Measurements from ENCODE around the gene DUOX1.

The DUOX1 gene

DNA sequence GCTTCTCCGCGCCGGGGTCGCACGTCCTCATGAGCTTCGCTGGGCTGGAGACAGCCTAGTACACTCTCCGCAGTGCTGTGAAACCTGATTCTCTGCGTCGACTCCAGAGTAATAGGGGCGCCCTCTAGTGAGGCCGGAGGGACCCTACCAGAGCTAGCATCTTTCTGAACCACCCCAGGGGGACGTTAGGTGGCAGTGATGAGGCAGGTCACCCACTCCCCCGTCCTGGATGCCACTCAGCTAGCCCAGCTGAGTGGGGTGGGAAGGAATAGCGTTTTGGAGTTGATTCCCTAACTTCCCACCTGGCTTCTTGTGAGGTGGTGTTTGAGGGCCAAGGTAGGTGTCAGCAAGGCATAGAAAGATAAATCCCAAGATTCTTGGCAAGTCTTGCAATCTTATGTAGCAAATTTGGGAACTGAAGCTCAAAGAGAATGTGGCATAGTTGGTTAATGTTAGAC lies 11.6 kb upstream of the DUOX1 start:
- TF ChIP-seq, protein P1, sequence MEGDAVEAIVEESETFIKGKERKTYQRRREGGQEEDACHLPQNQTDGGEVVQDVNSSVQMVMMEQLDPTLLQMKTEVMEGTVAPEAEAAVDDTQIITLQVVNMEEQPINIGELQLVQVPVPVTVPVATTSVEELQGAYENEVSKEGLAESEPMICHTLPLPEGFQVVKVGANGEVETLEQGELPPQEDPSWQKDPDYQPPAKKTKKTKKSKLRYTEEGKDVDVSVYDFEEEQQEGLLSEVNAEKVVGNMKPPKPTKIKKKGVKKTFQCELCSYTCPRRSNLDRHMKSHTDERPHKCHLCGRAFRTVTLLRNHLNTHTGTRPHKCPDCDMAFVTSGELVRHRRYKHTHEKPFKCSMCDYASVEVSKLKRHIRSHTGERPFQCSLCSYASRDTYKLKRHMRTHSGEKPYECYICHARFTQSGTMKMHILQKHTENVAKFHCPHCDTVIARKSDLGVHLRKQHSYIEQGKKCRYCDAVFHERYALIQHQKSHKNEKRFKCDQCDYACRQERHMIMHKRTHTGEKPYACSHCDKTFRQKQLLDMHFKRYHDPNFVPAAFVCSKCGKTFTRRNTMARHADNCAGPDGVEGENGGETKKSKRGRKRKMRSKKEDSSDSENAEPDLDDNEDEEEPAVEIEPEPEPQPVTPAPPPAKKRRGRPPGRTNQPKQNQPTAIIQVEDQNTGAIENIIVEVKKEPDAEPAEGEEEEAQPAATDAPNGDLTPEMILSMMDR (IDR thresholded peaks at IDR 0.05; ENCODE audit: insufficient read depth, missing control alignments): peak; percentile 100
- DNase-seq (ENCODE audit: insufficient read length, low spot score) (peak; percentile 98), FAIRE-seq (peak; percentile 21)

DNA sequence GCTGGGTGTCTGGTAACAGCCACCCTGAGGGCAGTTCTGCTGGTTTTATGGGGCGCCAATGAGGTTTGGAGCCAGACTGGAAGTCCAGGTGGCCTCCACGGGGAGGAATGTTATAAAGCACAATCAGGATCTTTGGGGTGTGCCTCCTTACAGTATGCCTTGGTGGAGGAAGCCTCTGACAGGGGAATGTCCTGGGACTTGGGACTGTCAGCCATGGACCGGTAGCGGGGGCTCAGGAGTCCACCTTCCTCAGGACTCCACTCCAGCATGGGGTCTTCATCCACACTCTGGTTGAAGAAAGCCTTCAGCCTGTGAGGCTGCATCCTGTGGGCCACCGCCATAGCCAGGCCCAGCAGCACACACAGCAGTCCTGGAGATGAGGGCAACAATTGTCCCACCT lies 10.8 kb upstream of the DUOX1 start:
- FAIRE-seq: no peak
- DNase-seq (ENCODE audit: insufficient read length, low spot score): no peak
- TF ChIP-seq, protein P1 (IDR thresholded peaks at IDR 0.05; ENCODE audit: insufficient read depth, missing control alignments): no peak

DNA sequence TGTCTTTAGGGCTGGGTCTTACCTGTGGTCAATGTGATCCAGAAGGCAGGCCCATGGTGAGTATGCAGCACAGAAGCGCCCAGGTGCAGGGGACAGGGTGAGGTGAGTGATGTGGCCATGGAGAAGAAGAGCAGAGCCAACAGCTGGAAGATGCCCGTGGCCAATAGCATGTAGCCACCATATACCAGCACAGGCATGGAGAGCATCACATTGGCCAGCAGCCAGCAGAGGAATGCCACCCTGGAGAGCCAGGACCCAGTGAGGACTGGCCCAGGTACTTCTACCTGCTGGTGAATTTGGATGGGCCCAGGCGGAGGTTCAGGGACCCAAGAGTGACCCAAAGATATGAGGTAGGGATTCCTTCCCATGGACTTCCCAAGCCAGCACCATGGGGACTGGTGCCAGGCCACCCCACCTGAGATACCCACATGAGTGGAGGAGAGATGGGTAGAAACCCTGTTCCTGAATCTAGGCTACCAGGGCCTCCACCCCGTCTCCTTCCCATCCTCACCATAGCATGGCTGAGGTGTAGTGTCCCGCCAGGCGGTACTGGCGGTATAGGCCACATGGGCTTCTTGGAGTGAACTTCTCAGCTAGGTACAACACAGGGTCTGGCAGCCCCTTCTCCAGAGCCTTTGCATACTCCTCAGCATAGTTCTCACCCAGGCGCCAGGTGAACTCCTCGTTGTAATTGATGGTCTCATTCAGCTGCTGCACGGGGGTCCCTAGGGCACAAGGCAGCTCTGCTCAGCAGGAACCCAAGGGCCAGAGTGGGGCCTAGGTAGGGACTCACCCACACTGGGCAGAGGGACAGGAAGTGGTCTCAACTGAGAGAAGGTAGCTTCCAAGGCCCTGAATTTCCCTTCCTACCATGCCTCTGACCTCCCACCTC lies 9.5 kb upstream of the DUOX1 start:
- FAIRE-seq (no peak), DNase-seq (ENCODE audit: insufficient read length, low spot score) (no peak)
- TF ChIP-seq, protein P1 (IDR thresholded peaks at IDR 0.05; ENCODE audit: insufficient read depth, missing control alignments): no peak

DNA sequence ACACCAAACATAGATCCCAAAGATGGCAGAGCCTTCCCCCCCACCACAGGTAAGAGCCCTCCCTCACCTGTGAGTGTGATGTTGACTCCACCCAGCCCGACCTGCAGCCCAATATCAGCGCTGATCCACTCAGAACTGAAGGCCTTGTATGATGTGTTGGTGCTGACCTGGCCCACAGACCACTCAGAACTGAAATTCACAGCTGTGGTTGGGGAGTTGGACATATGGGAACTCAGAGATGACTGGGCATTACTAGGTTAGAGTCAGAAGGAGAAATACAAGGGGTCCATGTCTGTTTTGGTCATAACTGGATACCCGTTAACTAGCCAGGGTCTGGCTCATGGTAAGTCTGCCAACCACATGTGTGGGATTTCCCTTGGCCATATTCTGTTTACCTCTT lies 8.8 kb upstream of the DUOX1 start:
- TF ChIP-seq, protein P1 (IDR thresholded peaks at IDR 0.05; ENCODE audit: insufficient read depth, missing control alignments): no peak
- FAIRE-seq (no peak), DNase-seq (ENCODE audit: insufficient read length, low spot score) (no peak)

DNA sequence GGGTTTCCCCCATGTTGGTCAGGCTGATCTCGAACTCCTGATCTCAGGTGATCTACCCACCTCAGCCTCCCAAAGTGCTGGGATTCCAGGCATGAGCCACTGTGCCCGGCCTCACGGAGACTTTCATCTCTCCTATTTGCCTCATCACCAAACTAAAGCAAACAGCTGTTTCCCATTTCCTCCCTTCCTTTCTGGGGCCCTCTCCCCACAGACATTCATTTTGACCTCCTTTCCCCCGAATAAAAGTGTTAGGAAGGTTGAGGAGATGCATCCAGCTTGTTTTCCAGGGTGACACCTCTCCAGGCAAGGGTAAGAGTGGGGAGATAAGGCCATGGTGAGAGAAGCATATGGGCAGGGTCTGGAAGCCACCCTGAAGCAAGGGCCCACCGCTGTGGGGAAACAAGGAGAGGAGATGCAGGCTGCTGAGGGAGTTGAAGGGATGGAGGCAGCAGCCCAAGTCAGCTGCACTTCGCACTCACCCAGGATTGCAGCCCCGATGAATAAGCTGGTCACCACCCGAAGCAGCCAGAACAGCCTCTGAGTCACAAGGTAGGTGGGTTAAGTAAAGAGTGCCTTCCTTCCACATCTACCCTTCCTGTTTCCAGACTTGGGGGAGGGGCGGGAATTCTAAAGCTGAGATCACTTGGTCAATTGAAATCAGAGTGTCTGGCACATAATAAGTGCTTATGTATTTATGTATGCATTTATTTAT lies 7.9 kb upstream of the DUOX1 start:
- DNase-seq (ENCODE audit: insufficient read length, low spot score) (no peak), FAIRE-seq (no peak)
- TF ChIP-seq, protein P1 (IDR thresholded peaks at IDR 0.05; ENCODE audit: insufficient read depth, missing control alignments): no peak

DNA sequence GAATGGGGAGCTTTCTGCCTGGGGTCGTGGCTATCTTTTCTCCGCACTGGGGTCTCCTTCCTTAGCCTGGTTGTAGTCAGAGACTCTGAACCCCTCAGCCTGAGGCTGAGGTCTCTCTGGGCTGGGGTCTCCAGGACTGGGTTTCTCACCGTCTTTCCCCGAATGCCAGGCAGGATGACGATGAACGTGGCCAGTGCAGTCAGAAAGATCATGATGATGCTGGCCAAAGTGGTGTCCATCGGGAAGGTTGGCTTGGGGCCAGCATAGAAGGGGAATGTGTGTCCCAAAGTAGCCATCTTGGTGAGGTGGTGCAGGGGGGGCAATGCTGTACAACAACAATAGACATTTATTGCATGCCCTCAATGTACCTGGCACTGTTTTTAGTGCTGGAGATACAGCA lies 7.1 kb upstream of the DUOX1 start:
- FAIRE-seq (no peak), DNase-seq (ENCODE audit: insufficient read length, low spot score) (no peak)
- TF ChIP-seq, protein P1 (IDR thresholded peaks at IDR 0.05; ENCODE audit: insufficient read depth, missing control alignments): no peak

All from D721Med (cell line).